K562 (cell line): ENCODE results near the gene PSMB7. TPM values are rescaled to one million over a fixed set of nuclear protein-coding genes. Genes with fewer than 3 reads are reported as not detected.
A peak's percentile ranks its signal among the peaks of the same experiment; 100 is the strongest.

Experiments
- ARHGAP35 ChIP-seq: fragments of 450-650 bp; IDR thresholded peaks from 2 replicates; pipeline ENCODE4 v1.6.1; 2018; ENCODE audit not compliant: partially characterized antibody
- CEBPG ChIP-seq, 3 experiments: fragments of 200-800 bp in 1 of 3; sonication (Bioruptor generic) in 1 of 3; sonication (generic) in 1 of 3; formaldehyde crosslinking in 1 of 3; IDR thresholded peaks in 2 of 3; conservative IDR thresholded peaks in 1 of 3; 2 replicates each; pipeline versions ENCODE4 v1.6.1 to v1.8.0; 2016 to 2022; ENCODE audit warnings: missing compliant biosample characterization in 2 of 3, missing genetic modification characterization in 2 of 3, mild to moderate bottlenecking in 1 of 3, missing genetic modification reagents in 1 of 3
- DACH1 ChIP-seq: fragments of 450-650 bp; IDR thresholded peaks from 2 replicates; pipeline ENCODE4 v1.6.1; 2018; ENCODE audit not compliant: partially characterized antibody
- E2F6 ChIP-seq, 2 experiments: IDR thresholded peaks; 2 replicates each; pipeline ENCODE4 v1.6.1; 2011; ENCODE audit warnings: borderline replicate concordance in 1 of 2, control low read depth in 1 of 2, low read depth in 1 of 2, low read length in 1 of 2, mild to moderate bottlenecking in 1 of 2, mixed read lengths in 1 of 2, moderate library complexity in 1 of 2; ENCODE audit not compliant: insufficient read depth in 1 of 2, insufficient read length in 1 of 2, poor library complexity in 1 of 2, severe bottlenecking in 1 of 2; ENCODE audit errors: extremely low read depth in 1 of 2
- EP400 ChIP-seq: fragments of 450-650 bp; IDR thresholded peaks from 2 replicates; pipeline ENCODE4 v1.6.1; 2017; ENCODE audit warnings: antibody characterized with exemption, mild to moderate bottlenecking, moderate library complexity
- ETS1 ChIP-seq: conservative IDR thresholded peaks from 2 replicates; pipeline ENCODE4 v1.6.1; 2011; ENCODE audit warnings: low read depth, mild to moderate bottlenecking, low read length; ENCODE audit not compliant: control insufficient read depth
- GATA2 ChIP-seq: sonication (generic); formaldehyde crosslinking; IDR thresholded peaks from 2 replicates; pipeline ENCODE4 v1.4.0; 2020; ENCODE audit warnings: mild to moderate bottlenecking, missing genetic modification reagents
- HMG20A ChIP-seq: fragments of 450-650 bp; formaldehyde crosslinking; conservative IDR thresholded peaks from 2 replicates; pipeline ENCODE4 v1.4.0; 2020; ENCODE audit warnings: mild to moderate bottlenecking, mixed read lengths
- JUND ChIP-seq, 2 experiments: IDR thresholded peaks; 2 replicates in 1 of 2; 3 replicates in 1 of 2; pipeline ENCODE4 v1.6.1; 2011; ENCODE audit warnings: borderline replicate concordance in 2 of 2, low read depth in 2 of 2, low read length in 2 of 2, improper control_type of control experiment in 1 of 2, missing biosample characterization in 1 of 2, missing genetic modification characterization in 1 of 2, missing genetic modification reagents in 1 of 2
- KDM1A ChIP-seq, 2 experiments: fragments of 450-650 bp; IDR thresholded peaks; 2 replicates each; pipeline ENCODE4 v1.6.1; 2016; ENCODE audit warnings: mild to moderate bottlenecking in 2 of 2
- NCOR1 ChIP-seq: fragments of 450-650 bp; IDR thresholded peaks from 2 replicates; pipeline ENCODE4 v1.6.1; 2016; ENCODE audit warnings: mild to moderate bottlenecking, moderate library complexity
- RBM14 ChIP-seq: fragments of 200-400 bp; formaldehyde crosslinking; IDR thresholded peaks from 2 replicates; pipeline ENCODE4 v1.6.1; 2018; ENCODE audit warnings: low read depth, mild to moderate bottlenecking, low read length, moderate library complexity, borderline replicate concordance; ENCODE audit not compliant: insufficient read depth
- USF2 ChIP-seq: sonication (generic); formaldehyde crosslinking; IDR thresholded peaks from 2 replicates; pipeline ENCODE4 v1.5.0; 2020; ENCODE audit warnings: missing genetic modification reagents
- VEZF1 ChIP-seq: fragments of 200-800 bp; sonication (Bioruptor generic); IDR thresholded peaks from 2 replicates; pipeline ENCODE4 v1.6.1; 2017; ENCODE audit warnings: missing genetic modification characterization, missing compliant biosample characterization
- YBX1 ChIP-seq: fragments of 450-650 bp; IDR thresholded peaks from 2 replicates; pipeline ENCODE4 v1.7.1; 2016; ENCODE audit warnings: mild to moderate bottlenecking
- ZBTB5 ChIP-seq: fragments of 450-650 bp; IDR thresholded peaks from 2 replicates; pipeline ENCODE4 v1.6.1; 2017; ENCODE audit warnings: antibody characterized with exemption
- ZNF140 ChIP-seq: fragments of 250-450 bp; sonication (Bioruptor Pico); IDR thresholded peaks from 2 replicates; pipeline ENCODE4 v1.8.0; 2021; ENCODE audit warnings: moderate library complexity, mild to moderate bottlenecking, inconsistent platforms
- ZNF830 ChIP-seq: fragments of 250-450 bp; sonication (Bioruptor Pico); IDR thresholded peaks from 2 replicates; pipeline ENCODE4 v1.5.0; 2021; ENCODE audit warnings: mild to moderate bottlenecking
- polyA plus RNA-seq, 8 experiments: library from polyadenylated mRNA; depleted of rRNA in 4 of 8; stranded (reverse) in 5 of 8; unstranded in 3 of 8; fragments of >200 nt; fragmentation: Nextera tagmentation in 2 of 8; fragmentation: Illumina TruSeq in 1 of 8; extraction: Ambion mirVana in 2 of 8; extraction: Trizol in 1 of 8; gene quantifications; 2 replicates each; pipeline versions ENCODE4 v1.2.1 to v1.2.3, GENCODE V29; 2011 to 2014; ENCODE audit warnings: inconsistent platforms in 1 of 8, missing spikeins in 1 of 8
- total RNA-seq, 7 experiments: library from RNA; depleted of rRNA in 6 of 7; stranded (reverse); fragments of >200 nt in 6 of 7; fragmentation: Illumina TruSeq in 2 of 7; extraction: Trizol in 2 of 7; gene quantifications; 2 replicates each; pipeline versions ENCODE4 v1.2.1 to v1.2.3, GENCODE V29; 2011 to 2021; ENCODE audit warnings: low replicate concordance in 1 of 7

The PSMB7 gene
- total and polyA plus RNA-seq, 9 of the 15 experiments (the other 6 are each of a cell fraction or from before 2014, with no cell fraction given): 321 to 978 (median 407) TPM

GRCh38 chr9:124388275-124389048 is 26.8 kb downstream of the PSMB7 start (continued):
- no peak for TF ChIP-seq YBX1
- TF ChIP-seq CEBPG (CRISPR knock-in tag; IDR thresholded peaks at IDR 0.05): peak; percentile 78
- TF ChIP-seq CEBPG (tag; conservative IDR thresholded peaks at IDR 0.05 in 1 of 2, IDR thresholded peaks at IDR 0.05 in 1 of 2): peak in 1 of 2 experiments; percentile 49; a peak in 2 of 4 replicates
- peak; percentile 49; the same call in 1 of the 2 replicates for TF ChIP-seq NCOR1
- no peak for TF ChIP-seq USF2 (CRISPR knock-in tag)
- TF ChIP-seq KDM1A (IDR thresholded peaks at IDR 0.05): peak; percentile 39 to 71; a peak in 2 of 4 replicates
- TF ChIP-seq E2F6 (IDR thresholded peaks at IDR 0.05; ENCODE audit: borderline replicate concordance in 1 of 2, extremely low read depth in 1 of 2, insufficient read depth in 1 of 2, insufficient read length in 1 of 2, low read depth in 1 of 2, low read length in 1 of 2, poor library complexity in 1 of 2, severe bottlenecking in 1 of 2): peak in 1 of 2 experiments; percentile 35
- TF ChIP-seq GATA2: peak; percentile 79
- no peak for TF ChIP-seq ZNF140 (CRISPR knock-in tag)
- 0 out of 2 replicates have a peak, but pooled peaks have one; percentile 22 for TF ChIP-seq ZBTB5
- TF ChIP-seq RBM14: no peak
- TF ChIP-seq HMG20A: no peak
- TF ChIP-seq ARHGAP35: no peak
- peak; percentile 87 for TF ChIP-seq EP400
- TF ChIP-seq DACH1: peak; percentile 54
- TF ChIP-seq JUND (IDR thresholded peaks at IDR 0.05; ENCODE audit: borderline replicate concordance, low read depth, low read length): peak; percentile 32; the same call in 1 of the 2 replicates
- TF ChIP-seq JUND (tag; IDR thresholded peaks at IDR 0.05; ENCODE audit: borderline replicate concordance, low read depth, low read length): peak; percentile 50; the same call in 1 of the 3 replicates
- no peak for TF ChIP-seq ETS1
- 0 out of 2 replicates have a peak, but pooled peaks have one; percentile 58 for TF ChIP-seq ZNF830 (CRISPR knock-in tag)
- no peak for TF ChIP-seq VEZF1
